Right lobe of liver (tissue), 6 donors: ENCODE measurements around the gene HOXD8. TPM values are rescaled to one million over a fixed set of nuclear protein-coding genes. Genes with fewer than 3 reads are reported as not detected.

ENCODE experiments used
- ATAC-seq, 4 donors: fragments of 200-7000 bp; cut with Tn5 transposase; one replicate each; pipeline ENCODE4 v1.9.1; 2020; ENCODE audit warnings: mild to moderate bottlenecking in 4 of 4, moderate library complexity in 4 of 4
- DNase-seq, 3 donors: peaks; one replicate each; pipeline ENCODE4 v3.0.0-alpha.2; 2020
- H3K27ac ChIP-seq, 3 donors: fragments of 200-600 bp; one replicate each; pipeline ENCODE4 v1.8.0; 2022
- H3K27me3 ChIP-seq, 2 donors: fragments of 200-600 bp; one replicate each; pipeline ENCODE4 v1.8.0; 2022
- H3K36me3 ChIP-seq, 4 donors: fragments of 200-600 bp; sonication (generic) in 1 of 4; one replicate each; pipeline versions ENCODE4 v1.5.1 to v1.8.0; 2017 to 2022; ENCODE audit warnings: control low read depth in 1 of 4
- H3K4me1 ChIP-seq, 4 donors: fragments of 200-600 bp; sonication (generic) in 1 of 4; one replicate each; pipeline versions ENCODE4 v1.5.1 to v1.8.0; 2017 to 2022; ENCODE audit warnings: control low read depth in 1 of 4
- H3K4me3 ChIP-seq, 3 donors: fragments of 200-600 bp; one replicate each; pipeline ENCODE4 v1.8.0; 2022
- H3K9me3 ChIP-seq, 4 donors: fragments of 200-600 bp; sonication (generic) in 1 of 4; one replicate each; pipeline versions ENCODE4 v1.5.1 to v1.8.0; 2017 to 2022; ENCODE audit warnings: control low read depth in 1 of 4
- CTCF ChIP-seq, 4 donors: fragments of 200-600 bp in 3 of 4; fragments of 450-650 bp in 1 of 4; IDR thresholded peaks; one replicate each; pipeline versions ENCODE4 v1.5.1 to v1.8.0; 2016 to 2022; ENCODE audit warnings: antibody characterized with exemption in 4 of 4, mild to moderate bottlenecking in 2 of 4
- POLR2A ChIP-seq: fragments of 450-650 bp; IDR thresholded peaks from one replicate; pipeline ENCODE4 v1.6.1; 2017; ENCODE audit warnings: antibody characterized with exemption, mild to moderate bottlenecking
- WGBS: methylation state at CpG from one replicate; pipeline ENCODE4 v1.1.6; 2018; ENCODE audit warnings: low coverage, low lambda C conversion rate; ENCODE audit not compliant: insufficient coverage; ENCODE audit errors: missing lambda C conversion rate; 5-methylcytosine and 5-hydroxymethylcytosine counted together
- intact Hi-C, 2 donors: fragments of 100-400 bp; cut with DNase I; formaldehyde crosslinking; loops; one replicate each; pipeline versions ENCODE4 v1.11.2 to v1.14.1; 2022
- total RNA-seq, 6 experiments: library from RNA; depleted of rRNA in 2 of 6; stranded (reverse); fragments of >200 nt in 2 of 6; fragmentation: NEBNext Ultra II Directional in 3 of 6; extraction: Animal tissue kit (Norgen Biotek cat#: 25700) in 3 of 6; gene quantifications; one replicate each; pipeline versions ENCODE4 v1.1.0 to v1.2.4, GENCODE V29; 2016 to 2023
- donor health status: DM: no; HTN: yes; CAD: no.
- donor health status: DM: no; HTN: no; CAD: no.
- donor health status: DM: no; HTN: no; CAD: no.
- donor health status: DM: no; HTN: yes; CAD: no.
- donor health status: DM: no; HTN: yes; CAD: no.

HOXD8 gene
- total RNA-seq, 6 experiments from 2014 or later: 0.74 TPM; not detected in 5

- H3K36me3 ChIP-seq: no peaks in the 10 kb centered on the region
- ATAC-seq (no peak), DNase-seq (no peak)
- TF ChIP-seq POLR2A (no peak), CTCF (IDR thresholded peaks at IDR 0.05) (peak in 1 of 4 donors; percentile 4)
- intact Hi-C loops: no loop called here
- no peaks in the 10 kb centered on the region for H3K9me3 ChIP-seq
- H3K4me3 ChIP-seq: no peak overlapping the region
- peaks cover 0 to 13% (median 0%) of the 10 kb centered on the region in 4 donors for H3K4me1 ChIP-seq
- H3K27ac ChIP-seq: no peak overlapping the region
- H3K27me3 ChIP-seq: peaks cover 42 to 79% of the 10 kb centered on the region in 2 donors
These were observed 5.5 kb downstream of the HOXD8 start for GRCh38 chr2:176135035-176135440.

- no peak for DNase-seq
- 7% methylated on average over 26 of the region's 71 CpGs for WGBS
These were observed 7.1 kb downstream of the HOXD8 start for GRCh38 chr2:176136374-176137251.

GRCh38 chr2:176137252-176137580, 7.7 kb downstream of the HOXD8 start:
- DNase-seq (no peak), ATAC-seq (no peak)
- TF ChIP-seq CTCF (IDR thresholded peaks at IDR 0.05) (no peak), POLR2A (no peak)
- intact Hi-C loops: no loop called here
- Histone ChIP-seq H3K36me3 (no peaks in the 10 kb centered on the region), H3K4me1 (peaks cover 0 to 14% (median 2%) of the 10 kb centered on the region in 4 donors), H3K27me3 (peaks cover 35 to 62% of the 10 kb centered on the region in 2 donors), H3K4me3 (no peak overlapping the region), H3K27ac (no peak overlapping the region), H3K9me3 (no peaks in the 10 kb centered on the region)
- WGBS: 0% methylated on average over 1 of the region's 2 CpGs

More at GRCh38 chr2:176136374-176137251, 7.1 kb downstream of the HOXD8 start:
- no peaks in the 10 kb centered on the region for H3K36me3 ChIP-seq
- H3K27me3 ChIP-seq: peaks cover 36 to 68% of the 10 kb centered on the region in 2 donors
- no peak overlapping the region for H3K27ac ChIP-seq
- no peak overlapping the region for H3K4me3 ChIP-seq
- TF ChIP-seq CTCF (IDR thresholded peaks at IDR 0.05) (no peak), POLR2A (no peak)
- no peaks in the 10 kb centered on the region for H3K9me3 ChIP-seq
- H3K4me1 ChIP-seq: peaks cover 0 to 19% (median 2%) of the 10 kb centered on the region in 4 donors
- intact Hi-C loops: no loop called here
- ATAC-seq: no peak

GRCh38 chr2:176137906-176138305, 8.4 kb downstream of the HOXD8 start:
- no peaks in the 10 kb centered on the region for H3K36me3 ChIP-seq

More at GRCh38 chr2:176137906-176138305, 8.4 kb downstream of the HOXD8 start:
- DNase-seq (no peak), ATAC-seq (peak; percentile 28 to 55 (median 45))
- Histone ChIP-seq H3K4me3 (no peak overlapping the region), H3K4me1 (peaks cover 0 to 9% (median 2%) of the 10 kb centered on the region in 4 donors), H3K27ac (no peak overlapping the region), H3K9me3 (no peaks in the 10 kb centered on the region), H3K27me3 (peaks cover 32 to 55% of the 10 kb centered on the region in 2 donors)
- 17% methylated on average over 8 of the region's 8 CpGs for WGBS
- no peak for TF ChIP-seq CTCF (IDR thresholded peaks at IDR 0.05)
- no peak for TF ChIP-seq POLR2A
- intact Hi-C loops: no loop called here
